Measurements from ENCODE around the gene NT5C2.
"Not testable (repeated sequence)": the region's sequence is repeated elsewhere in the genome, so short reads cannot be mapped to it uniquely, and the experiment has no call there.

The NT5C2 gene

GRCh38 chr10:103186128-103186527, 6.9 kb downstream of the NT5C2 start:
- Histone ChIP-seq H3K4me3 (no peak overlapping the region), H3K27me3 (no peaks in the 10 kb centered on the region), H3K36me3 (no peaks in the 10 kb centered on the region), H3K27ac (peak overlapping the region in 1 of 2 donors; percentile 59), H3K9me3 (no peaks in the 10 kb centered on the region), H3K4me1 (peaks cover 0 to 92% (median 53%) of the 10 kb centered on the region in 4 donors)
- DNase-seq, result no peak
- intact Hi-C loops (cut with DNase I; ENCODE audit: low total_unique reads), result no loop called here
- TF ChIP-seq CTCF (IDR thresholded peaks at IDR 0.05), result no peak

- Histone ChIP-seq H3K4me3 (peak overlapping the region in 1 of 2 donors; percentile 22), H3K4me1 (peaks cover 0 to 92% (median 51%) of the 10 kb centered on the region in 4 donors), H3K36me3 (peaks cover 0 to 5% (median 0%) of the 10 kb centered on the region in 3 donors), H3K27ac (peak overlapping the region; percentile 44 to 59), H3K27me3 (no peaks in the 10 kb centered on the region), H3K9me3 (no peaks in the 10 kb centered on the region)
- intact Hi-C loops (cut with DNase I; ENCODE audit: low total_unique reads), result no loop called here
- no peak for TF ChIP-seq CTCF (IDR thresholded peaks at IDR 0.05)
- DNase-seq, result no peak
Measured at GRCh38 chr10:103184615-103185014, 8.5 kb downstream of the NT5C2 start.

GRCh38 chr10:103183991-103184451, 9.1 kb downstream of the NT5C2 start:
- H3K27me3 ChIP-seq; intact Hi-C loops (cut with DNase I; ENCODE audit: low total_unique reads); H3K9me3 ChIP-seq; DNase-seq: not testable (repeated sequence)
- Histone ChIP-seq H3K27ac (peak overlapping the region; percentile 44 to 59), H3K36me3 (peaks cover 5 to 10% (median 5%) of the 10 kb centered on the region in 3 donors), H3K4me1 (peaks cover 0 to 92% (median 52%) of the 10 kb centered on the region in 4 donors), H3K4me3 (peak overlapping the region in 1 of 2 donors; percentile 22)

- Histone ChIP-seq H3K27me3 (no peaks in the 10 kb centered on the region), H3K4me1 (peaks cover 0 to 87% (median 41%) of the 10 kb centered on the region in 4 donors), H3K9me3 (no peaks in the 10 kb centered on the region), H3K4me3 (no peak overlapping the region), H3K36me3 (peaks cover 10 to 29% (median 16%) of the 10 kb centered on the region in 3 donors), H3K27ac (peak overlapping the region; percentile 23 to 59)
- no peak for TF ChIP-seq CTCF (IDR thresholded peaks at IDR 0.05)
- DNase-seq, result no peak
- intact Hi-C loops (cut with DNase I; ENCODE audit: low total_unique reads), result no loop called here
Measured at GRCh38 chr10:103181244-103181643, 11.8 kb downstream of the NT5C2 start.

- intact Hi-C loops (cut with DNase I; ENCODE audit: low total_unique reads), result no loop called here
- Histone ChIP-seq H3K9me3 (no peaks in the 10 kb centered on the region), H3K27ac (peak overlapping the region; percentile 23 to 59), H3K4me1 (peaks cover 0 to 87% (median 40%) of the 10 kb centered on the region in 4 donors), H3K4me3 (no peak overlapping the region), H3K27me3 (no peaks in the 10 kb centered on the region), H3K36me3 (peaks cover 16 to 37% (median 17%) of the 10 kb centered on the region in 3 donors)
- DNase-seq, result no peak
- TF ChIP-seq CTCF (IDR thresholded peaks at IDR 0.05), result no peak
Measured at GRCh38 chr10:103180491-103180890, 12.6 kb downstream of the NT5C2 start.

- no peak for DNase-seq
- H3K36me3 ChIP-seq, result peaks cover 43 to 65% (median 46%) of the 10 kb centered on the region in 3 donors
Measured at GRCh38 chr10:103177123-103177522, 15.9 kb downstream of the NT5C2 start.

More at GRCh38 chr10:103177123-103177522, 15.9 kb downstream of the NT5C2 start:
- TF ChIP-seq CTCF (IDR thresholded peaks at IDR 0.05), result no peak
- no peaks in the 10 kb centered on the region for H3K9me3 ChIP-seq
- peak overlapping the region in 1 of 2 donors; percentile 5 for H3K27ac ChIP-seq
- H3K4me1 ChIP-seq, result peaks cover 0 to 67% (median 22%) of the 10 kb centered on the region in 4 donors
- intact Hi-C loops (cut with DNase I; ENCODE audit: low total_unique reads), result no loop called here
- no peak overlapping the region for H3K4me3 ChIP-seq
- H3K27me3 ChIP-seq, result no peaks in the 10 kb centered on the region

All from tibial artery (tissue), 4 donors.